ENCODE results near the gene NR3C2. TPM values are rescaled to one million over a fixed set of nuclear protein-coding genes. Genes with fewer than 3 reads are reported as not detected.

NR3C2 gene
- total RNA-seq, 1 experiment from 2014 or later = 1.6 TPM

GRCh38 chr4:148341980-148342800, 100.0 kb downstream of the NR3C2 start:
- H3K4me3 ChIP-seq (ENCODE audit: low read depth, low read length, poor library complexity, severe bottlenecking) = no peak overlapping the region
- H3K27me3 ChIP-seq (replicated peaks; ENCODE audit: insufficient read depth, low read depth, low read length, poor library complexity) = no peaks in the 10 kb centered on the region
- no peak for DNase-seq (ENCODE audit: low spot score)
- no peaks in the 10 kb centered on the region for H3K4me1 ChIP-seq (ENCODE audit: insufficient read depth, low read length, poor library complexity, severe bottlenecking)
- H3K9me3 ChIP-seq (ENCODE audit: low read depth, low read length, poor library complexity, severe bottlenecking) = peaks cover 7% of the 10 kb centered on the region
- intact Hi-C loops (cut with micrococcal nuclease; ENCODE audit: unreplicated experiment) = no loop called here
- TF ChIP-seq CTCF (conservative IDR thresholded peaks at IDR 0.05; ENCODE audit: low read depth, low read length) (no peak), EZH2 (IDR thresholded peaks at IDR 0.05; ENCODE audit: borderline replicate concordance, low read depth, low read length, poor library complexity, severe bottlenecking) (no peak)
- CTCF ChIA-PET = no interaction called here
- no peak overlapping the region for H3K27ac ChIP-seq (ENCODE audit: low read depth, low read length, poor library complexity, severe bottlenecking)
- POLR2A ChIA-PET (ENCODE audit: low non-redundant PET) = no interaction called here
- no TSS peak for BruUV-seq (replicated peaks)
- H3K36me3 ChIP-seq (ENCODE audit: insufficient read depth, low read length, poor library complexity, severe bottlenecking) = no peaks in the 10 kb centered on the region

- DNase-seq (ENCODE audit: low spot score) = no peak
- no TSS peak for BruUV-seq (replicated peaks)
- no peak overlapping the region for H3K4me3 ChIP-seq (ENCODE audit: low read depth, low read length, poor library complexity, severe bottlenecking)
- H3K36me3 ChIP-seq (ENCODE audit: insufficient read depth, low read length, poor library complexity, severe bottlenecking) = no peaks in the 10 kb centered on the region
- peaks cover 6% of the 10 kb centered on the region for H3K4me1 ChIP-seq (ENCODE audit: insufficient read depth, low read length, poor library complexity, severe bottlenecking)
- ChIA-PET POLR2A (ENCODE audit: low non-redundant PET) (no interaction called here), CTCF (no interaction called here)
- peaks cover 7% of the 10 kb centered on the region for H3K9me3 ChIP-seq (ENCODE audit: low read depth, low read length, poor library complexity, severe bottlenecking)
- no peaks in the 10 kb centered on the region for H3K27me3 ChIP-seq (replicated peaks; ENCODE audit: insufficient read depth, low read depth, low read length, poor library complexity)
- intact Hi-C loops (cut with micrococcal nuclease; ENCODE audit: unreplicated experiment) = no loop called here
- no peak overlapping the region for H3K27ac ChIP-seq (ENCODE audit: low read depth, low read length, poor library complexity, severe bottlenecking)
- TF ChIP-seq EZH2 (IDR thresholded peaks at IDR 0.05; ENCODE audit: borderline replicate concordance, low read depth, low read length, poor library complexity, severe bottlenecking) (no peak), CTCF (conservative IDR thresholded peaks at IDR 0.05; ENCODE audit: low read depth, low read length) (no peak)
Measured at GRCh38 chr4:148335133-148335532, 107.1 kb downstream of the NR3C2 start.

GRCh38 chr4:148333265-148333664, 108.9 kb downstream of the NR3C2 start:
- no peak for DNase-seq (ENCODE audit: low spot score)
- Histone ChIP-seq H3K4me1 (ENCODE audit: insufficient read depth, low read length, poor library complexity, severe bottlenecking) (peaks cover 6% of the 10 kb centered on the region), H3K9me3 (ENCODE audit: low read depth, low read length, poor library complexity, severe bottlenecking) (no peaks in the 10 kb centered on the region), H3K27me3 (replicated peaks; ENCODE audit: insufficient read depth, low read depth, low read length, poor library complexity) (no peaks in the 10 kb centered on the region), H3K4me3 (ENCODE audit: low read depth, low read length, poor library complexity, severe bottlenecking) (no peak overlapping the region), H3K27ac (ENCODE audit: low read depth, low read length, poor library complexity, severe bottlenecking) (no peak overlapping the region), H3K36me3 (ENCODE audit: insufficient read depth, low read length, poor library complexity, severe bottlenecking) (no peaks in the 10 kb centered on the region)
- ChIA-PET POLR2A (ENCODE audit: low non-redundant PET) (no interaction called here), CTCF (no interaction called here)
- no TSS peak for BruUV-seq (replicated peaks)
- intact Hi-C loops (cut with micrococcal nuclease; ENCODE audit: unreplicated experiment) = no loop called here
- no peak for TF ChIP-seq CTCF (conservative IDR thresholded peaks at IDR 0.05; ENCODE audit: low read depth, low read length)
- TF ChIP-seq EZH2 (IDR thresholded peaks at IDR 0.05; ENCODE audit: borderline replicate concordance, low read depth, low read length, poor library complexity, severe bottlenecking) = no peak

Measured in A673 (cell line).